Astrocyte of the spinal cord (primary cell): ENCODE measurements around the gene OR10A7.

ENCODE experiments used
- DNase-seq: peaks from one replicate; pipeline ENCODE4 v3.0.0; 2011; ENCODE audit warnings: low read depth, low spot score
- H3K4me3 ChIP-seq: 2 replicates; pipeline ENCODE4 v1.5.1; 2011; ENCODE audit warnings: low read depth, mild to moderate bottlenecking, low read length, moderate library complexity
- CTCF ChIP-seq: IDR thresholded peaks from 2 replicates; pipeline ENCODE4 v1.5.1; 2012; ENCODE audit warnings: low read depth, mild to moderate bottlenecking, low read length, inconsistent platforms
- in situ Hi-C: cut with HindIII; loops from 2 replicates; pipeline ENCODE4 v1.10.0; 2017; ENCODE audit warnings: low sequenced_read_pairs

The OR10A7 gene

GRCh38 chr12:55256831-55257230, 36.0 kb downstream of the OR10A7 start:
- H3K4me3 ChIP-seq, result no peak overlapping the region
- DNase-seq, result no peak
- no peak for TF ChIP-seq CTCF
- in situ Hi-C loops, result no loop called here

GRCh38 chr12:55258303-55258702, 37.5 kb downstream of the OR10A7 start:
- in situ Hi-C loops, result no loop called here
- TF ChIP-seq CTCF, result no peak
- H3K4me3 ChIP-seq, result no peak overlapping the region
- DNase-seq, result no peak
